DMS 273 (cell line): ENCODE results near the gene FBXO15.

Source experiments
- DNase-seq: peaks from one replicate; lab custom pipeline; 2025; ENCODE audit not compliant: unreplicated experiment; lab: John Stamatoyannopoulos, UW

FBXO15 gene

GRCh38 chr18:74153793-74154192 is 6.2 kb upstream of the FBXO15 start:
- no peak for DNase-seq

GRCh38 chr18:74153377-74153776 is 5.7 kb upstream of the FBXO15 start:
- DNase-seq = no peak

- no peak for DNase-seq
These were observed 5.2 kb upstream of the FBXO15 start for GRCh38 chr18:74152857-74153256.

- DNase-seq = no peak
These were observed 4.6 kb upstream of the FBXO15 start for GRCh38 chr18:74152270-74152669.

GRCh38 chr18:74149878-74150277 is 2.2 kb upstream of the FBXO15 start:
- DNase-seq = peak; percentile 5

- peak; percentile 38 for DNase-seq
These were observed 973 bp upstream of the FBXO15 start for GRCh38 chr18:74148543-74149070.

GRCh38 chr18:74147491-74147778 is 199 bp downstream of the FBXO15 start:
- no peak for DNase-seq

GRCh38 chr18:74146756-74147155 is 878 bp downstream of the FBXO15 start:
- no peak for DNase-seq

GRCh38 chr18:74142252-74142651 is 5.4 kb downstream of the FBXO15 start:
- DNase-seq = peak; percentile 14

GRCh38 chr18:74141667-74142066 is 6.0 kb downstream of the FBXO15 start:
- no peak for DNase-seq

GRCh38 chr18:74140582-74140981 is 7.1 kb downstream of the FBXO15 start:
- no peak for DNase-seq

- no peak for DNase-seq
These were observed 7.7 kb downstream of the FBXO15 start for GRCh38 chr18:74139888-74140287.

GRCh38 chr18:74139411-74139810 is 8.2 kb downstream of the FBXO15 start:
- no peak for DNase-seq

- no peak for DNase-seq
These were observed 9.6 kb downstream of the FBXO15 start for GRCh38 chr18:74137920-74138538.

- no peak for DNase-seq
These were observed 15.4 kb downstream of the FBXO15 start for GRCh38 chr18:74132201-74132600.

- DNase-seq = no peak
These were observed 16.5 kb downstream of the FBXO15 start for GRCh38 chr18:74131124-74131523.

GRCh38 chr18:74128159-74128558 is 19.5 kb downstream of the FBXO15 start:
- no peak for DNase-seq

GRCh38 chr18:74126684-74127655 is 20.7 kb downstream of the FBXO15 start:
- no peak for DNase-seq

- no peak for DNase-seq
These were observed 23.0 kb downstream of the FBXO15 start for GRCh38 chr18:74124642-74125041.

- no peak for DNase-seq
These were observed 24.4 kb downstream of the FBXO15 start for GRCh38 chr18:74123200-74123599.

GRCh38 chr18:74116633-74117554 is 30.7 kb downstream of the FBXO15 start:
- peak; percentile 42 for DNase-seq
